ENCODE results near the gene AMELX. TPM values are rescaled to one million over a fixed set of nuclear protein-coding genes. Genes with fewer than 3 reads are reported as not detected.

Gene AMELX
- total RNA-seq, result not detected

DNA sequence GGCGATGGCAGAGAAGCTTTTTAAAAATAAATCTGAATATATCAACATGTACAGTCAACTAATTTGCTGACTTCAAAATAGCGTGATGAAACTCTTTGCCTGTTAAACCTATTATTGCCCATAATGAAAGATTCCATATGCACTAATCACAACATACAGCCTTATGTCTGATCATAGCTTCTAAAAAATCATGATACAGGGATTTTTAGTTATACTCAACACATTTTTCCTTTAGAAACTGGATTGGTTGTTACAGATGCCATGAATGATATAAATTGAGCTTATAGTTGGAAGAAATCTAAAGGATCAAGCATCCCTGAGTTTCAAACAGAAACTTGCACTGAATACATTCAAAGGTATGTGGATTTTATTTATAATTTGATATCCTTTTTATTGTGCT, at the start of gene AMELX:
AMELX (plus strand) TSS at position 301 of the 400 bp plus-strand sequence. CDS start 1,376 bp downstream, outside the sequence.
- CTCF ChIA-PET, result no interaction called here
- no peaks in the 10 kb centered on the region for H3K27me3 Mint-ChIP-seq
- no peaks in the 10 kb centered on the region for H3K4me1 Mint-ChIP-seq
- no peak within 1 kb of the TSS for H3K27ac Mint-ChIP-seq
- POLR2A ChIA-PET, result no interaction called here
- no peaks in the 10 kb centered on the region for H3K9me3 Mint-ChIP-seq
- H3K36me3 Mint-ChIP-seq (ENCODE audit: low read depth), result no peaks in the 10 kb centered on the region
- DNase-seq, result no peak
- H3K4me3 Mint-ChIP-seq, result no peak within 1 kb of the TSS

DNA sequence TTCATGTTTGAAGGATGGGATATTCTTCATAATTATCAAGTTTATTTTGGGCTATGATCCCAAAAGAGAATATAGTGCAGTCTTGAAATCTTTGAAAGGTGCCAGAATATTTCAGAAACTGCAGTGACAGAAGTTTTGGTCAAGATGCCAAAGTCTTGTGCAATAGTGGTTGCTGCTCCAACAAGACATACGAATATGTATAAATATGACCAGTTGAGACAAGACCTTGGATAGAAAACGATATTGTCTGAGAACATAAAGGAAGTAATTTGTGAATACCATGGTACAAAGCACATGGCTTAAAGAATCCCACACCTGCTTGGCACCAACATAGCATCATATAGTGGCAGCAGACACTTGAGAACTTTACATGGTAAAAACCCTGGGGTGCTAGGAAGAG, 48.6 kb upstream of the AMELX start:
- ChIA-PET POLR2A (no interaction called here), CTCF (no interaction called here)
- Mint-ChIP-seq H3K4me3 (no peak overlapping the region), H3K27ac (no peak overlapping the region), H3K27me3 (no peaks in the 10 kb centered on the region), H3K4me1 (no peaks in the 10 kb centered on the region), H3K9me3 (no peaks in the 10 kb centered on the region), H3K36me3 (ENCODE audit: low read depth) (no peaks in the 10 kb centered on the region)
- DNase-seq, result no peak

DNA sequence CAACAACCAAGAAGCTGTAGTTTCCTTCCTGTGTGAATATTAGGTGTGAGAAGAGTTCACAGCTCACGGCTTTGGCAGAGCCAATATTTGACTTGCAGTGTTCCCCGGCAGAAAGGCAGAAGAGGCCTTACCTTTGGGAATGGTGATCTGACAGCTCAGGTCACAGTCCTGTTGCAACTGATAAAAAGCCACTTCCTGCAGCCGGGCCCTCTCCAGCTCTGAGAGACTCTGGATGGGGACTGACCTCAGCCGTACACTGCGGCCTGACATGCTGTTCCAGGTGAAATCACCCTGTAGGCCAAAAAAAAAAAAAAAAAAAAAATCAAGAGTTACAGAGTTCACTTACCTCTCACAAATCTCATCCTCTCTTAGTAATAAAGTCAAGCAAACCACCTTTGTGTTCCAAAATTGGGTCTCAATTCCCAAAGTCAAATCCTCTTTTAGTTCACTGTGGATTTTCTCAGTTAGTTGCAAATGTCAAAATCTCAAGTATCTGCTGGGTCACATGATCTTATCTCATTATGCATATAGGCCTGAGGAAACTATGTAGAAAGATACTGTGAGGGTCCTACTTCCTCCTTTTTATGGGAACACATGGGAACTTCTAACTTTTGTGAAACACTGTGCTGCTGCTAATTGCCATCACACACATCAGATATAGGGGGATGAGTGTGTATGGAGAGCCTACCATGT, 38.6 kb upstream of the AMELX start:
- Mint-ChIP-seq H3K9me3 (no peaks in the 10 kb centered on the region), H3K4me1 (no peaks in the 10 kb centered on the region), H3K36me3 (ENCODE audit: low read depth) (no peaks in the 10 kb centered on the region), H3K27ac (no peak overlapping the region), H3K4me3 (no peak overlapping the region), H3K27me3 (no peaks in the 10 kb centered on the region)
- no peak for DNase-seq
- CTCF ChIA-PET, result interaction anchor here (0.7 kb wide), 1 partner anchor 213 kb away, joined by 4 read pairs; no protein-coding TSS in a partner anchor
- POLR2A ChIA-PET, result no interaction called here

DNA sequence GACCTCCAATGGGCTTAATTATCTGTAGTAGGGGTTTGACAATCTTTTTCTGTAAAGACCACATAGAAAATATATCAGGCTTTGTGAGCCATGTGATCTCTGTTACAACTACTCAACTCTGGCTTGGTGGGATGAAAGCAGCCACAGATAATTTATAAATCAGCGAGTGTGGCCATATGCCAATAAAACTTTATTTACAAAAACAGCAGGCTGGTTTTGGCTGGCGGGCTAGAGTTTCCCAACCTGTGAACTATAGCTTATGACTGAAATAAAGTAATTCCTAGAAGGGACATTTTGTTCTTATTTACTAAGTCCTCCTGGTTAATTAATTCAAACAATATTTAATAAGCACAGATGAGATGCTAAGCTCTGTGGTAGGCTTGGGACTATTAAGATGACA, 35.9 kb upstream of the AMELX start:
- H3K4me3 Mint-ChIP-seq, result no peak overlapping the region
- DNase-seq, result no peak
- no peak overlapping the region for H3K27ac Mint-ChIP-seq
- POLR2A ChIA-PET, result no interaction called here
- H3K36me3 Mint-ChIP-seq (ENCODE audit: low read depth), result no peaks in the 10 kb centered on the region
- H3K9me3 Mint-ChIP-seq, result no peaks in the 10 kb centered on the region
- no peaks in the 10 kb centered on the region for H3K27me3 Mint-ChIP-seq
- H3K4me1 Mint-ChIP-seq, result no peaks in the 10 kb centered on the region
- CTCF ChIA-PET, result no interaction called here

DNA sequence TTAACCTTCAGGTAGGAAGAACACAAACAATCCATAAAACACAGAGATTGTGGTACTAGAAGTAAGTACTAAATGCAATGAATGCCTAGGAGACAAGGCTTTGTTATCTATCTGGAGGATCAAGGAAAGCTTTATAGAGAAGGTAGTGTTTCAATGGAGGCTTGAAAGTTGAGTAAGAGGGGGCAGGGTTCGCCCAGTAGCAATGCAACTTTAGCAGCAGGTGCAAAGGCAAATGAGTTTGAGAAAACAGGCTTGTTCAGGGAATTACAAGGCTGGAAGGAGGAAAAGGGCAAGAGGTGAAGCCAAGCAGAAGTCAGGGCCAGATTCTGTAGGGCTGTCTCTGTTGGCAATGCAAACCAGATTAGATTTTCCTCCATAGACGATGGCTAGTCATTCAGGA, 35.5 kb upstream of the AMELX start:
- H3K27me3 Mint-ChIP-seq, result no peaks in the 10 kb centered on the region

DNA sequence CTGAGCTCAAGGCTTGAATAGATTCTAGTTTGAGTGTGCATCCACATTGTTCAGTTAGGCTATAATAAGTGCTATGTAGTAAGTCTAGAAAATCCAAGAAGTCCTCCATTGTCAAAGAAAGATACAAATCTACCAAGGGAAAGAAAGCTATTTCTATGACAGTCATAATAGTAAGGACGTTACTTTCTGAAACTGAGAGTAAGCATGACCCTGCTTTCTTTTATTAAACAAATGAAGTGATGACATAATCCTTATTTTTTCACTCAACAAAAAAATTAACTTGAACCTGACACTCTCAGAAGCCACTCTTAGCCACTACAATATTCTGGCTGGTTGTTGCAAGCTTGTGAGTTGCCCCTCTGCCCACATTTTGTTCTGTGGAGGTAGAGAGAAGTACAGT, 33.8 kb upstream of the AMELX start:
- Mint-ChIP-seq H3K9me3 (no peaks in the 10 kb centered on the region), H3K27me3 (no peaks in the 10 kb centered on the region), H3K36me3 (ENCODE audit: low read depth) (no peaks in the 10 kb centered on the region), H3K27ac (no peak overlapping the region), H3K4me1 (no peaks in the 10 kb centered on the region), H3K4me3 (no peak overlapping the region)
- CTCF ChIA-PET, result no interaction called here
- POLR2A ChIA-PET, result no interaction called here
- DNase-seq, result no peak

More for the DNA sequence above, 35.5 kb upstream of the AMELX start:
- Mint-ChIP-seq H3K9me3 (no peaks in the 10 kb centered on the region), H3K4me3 (no peak overlapping the region), H3K27ac (no peak overlapping the region), H3K4me1 (no peaks in the 10 kb centered on the region), H3K36me3 (ENCODE audit: low read depth) (no peaks in the 10 kb centered on the region)
- POLR2A ChIA-PET, result no interaction called here
- CTCF ChIA-PET, result no interaction called here
- DNase-seq, result no peak

DNA sequence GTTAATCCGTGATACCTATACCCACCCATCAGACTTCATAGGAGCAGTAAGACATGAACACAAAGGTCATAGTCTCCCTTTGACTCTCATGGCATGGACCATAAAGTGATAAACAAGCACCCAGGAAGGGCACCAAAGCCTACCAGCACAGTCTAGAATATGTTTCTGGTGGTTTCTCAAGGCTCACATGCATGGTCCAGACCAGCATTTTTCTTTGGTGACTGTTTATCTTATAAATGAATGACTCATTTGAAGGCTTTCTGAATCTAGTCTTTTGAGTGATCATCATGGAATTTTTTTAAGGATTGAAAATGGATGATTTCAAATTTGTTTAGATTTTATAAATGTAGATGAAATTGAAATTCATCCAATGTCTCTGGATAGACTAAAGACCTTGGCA, 32.0 kb upstream of the AMELX start:
- DNase-seq, result no peak
- no peaks in the 10 kb centered on the region for H3K36me3 Mint-ChIP-seq (ENCODE audit: low read depth)
- no peaks in the 10 kb centered on the region for H3K4me1 Mint-ChIP-seq
- no peaks in the 10 kb centered on the region for H3K27me3 Mint-ChIP-seq
- ChIA-PET CTCF (no interaction called here), POLR2A (no interaction called here)
- no peaks in the 10 kb centered on the region for H3K9me3 Mint-ChIP-seq
- H3K4me3 Mint-ChIP-seq, result no peak overlapping the region
- H3K27ac Mint-ChIP-seq, result no peak overlapping the region

DNA sequence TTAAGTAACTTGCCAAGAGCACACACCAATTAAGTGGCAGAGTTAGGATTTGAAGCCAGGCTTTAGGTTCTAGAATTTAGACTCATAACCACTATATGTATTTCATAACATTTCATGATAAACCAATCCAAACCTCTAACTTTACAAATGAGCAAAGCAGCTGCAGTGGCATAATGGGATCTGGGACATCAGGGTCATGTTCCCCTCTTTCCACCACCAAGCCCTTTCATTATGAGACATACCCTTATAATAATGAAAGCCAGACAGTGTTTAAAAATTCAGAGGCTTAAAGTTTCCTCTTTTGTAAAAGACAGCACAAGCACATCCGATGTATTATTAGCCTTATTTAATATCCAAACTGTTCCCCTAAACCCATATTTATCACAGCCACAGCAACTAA, 28.3 kb upstream of the AMELX start:
- ChIA-PET POLR2A (no interaction called here), CTCF (no interaction called here)
- no peak overlapping the region for H3K27ac Mint-ChIP-seq

DNA sequence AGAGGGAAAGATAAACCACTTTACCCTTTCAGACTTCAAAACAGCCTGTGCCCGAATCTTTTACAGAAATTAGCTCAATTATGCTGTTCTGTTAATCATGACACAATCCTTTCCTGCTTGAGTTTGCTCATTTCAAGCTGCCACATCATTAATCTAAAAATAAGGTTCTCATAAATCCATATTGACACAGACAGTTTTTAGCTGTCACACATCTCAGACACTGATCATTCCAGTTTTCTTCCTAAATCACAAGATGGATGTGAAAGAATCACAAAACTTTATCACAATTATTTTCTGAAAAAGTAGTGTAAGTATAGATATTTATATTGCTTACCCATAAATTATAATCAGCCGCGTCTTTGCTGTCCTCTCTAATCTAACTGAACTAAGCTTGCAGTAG, 27.9 kb upstream of the AMELX start:
- CTCF ChIA-PET, result no interaction called here
- no peaks in the 10 kb centered on the region for H3K27me3 Mint-ChIP-seq
- H3K27ac Mint-ChIP-seq, result no peak overlapping the region
- POLR2A ChIA-PET, result no interaction called here
- no peaks in the 10 kb centered on the region for H3K36me3 Mint-ChIP-seq (ENCODE audit: low read depth)
- H3K4me3 Mint-ChIP-seq, result no peak overlapping the region
- no peaks in the 10 kb centered on the region for H3K9me3 Mint-ChIP-seq
- H3K4me1 Mint-ChIP-seq, result no peaks in the 10 kb centered on the region
- no peak for DNase-seq

More for the DNA sequence above, 28.3 kb upstream of the AMELX start:
- no peaks in the 10 kb centered on the region for H3K9me3 Mint-ChIP-seq
- no peaks in the 10 kb centered on the region for H3K27me3 Mint-ChIP-seq
- no peaks in the 10 kb centered on the region for H3K4me1 Mint-ChIP-seq
- no peaks in the 10 kb centered on the region for H3K36me3 Mint-ChIP-seq (ENCODE audit: low read depth)
- no peak overlapping the region for H3K4me3 Mint-ChIP-seq
- no peak for DNase-seq

DNA sequence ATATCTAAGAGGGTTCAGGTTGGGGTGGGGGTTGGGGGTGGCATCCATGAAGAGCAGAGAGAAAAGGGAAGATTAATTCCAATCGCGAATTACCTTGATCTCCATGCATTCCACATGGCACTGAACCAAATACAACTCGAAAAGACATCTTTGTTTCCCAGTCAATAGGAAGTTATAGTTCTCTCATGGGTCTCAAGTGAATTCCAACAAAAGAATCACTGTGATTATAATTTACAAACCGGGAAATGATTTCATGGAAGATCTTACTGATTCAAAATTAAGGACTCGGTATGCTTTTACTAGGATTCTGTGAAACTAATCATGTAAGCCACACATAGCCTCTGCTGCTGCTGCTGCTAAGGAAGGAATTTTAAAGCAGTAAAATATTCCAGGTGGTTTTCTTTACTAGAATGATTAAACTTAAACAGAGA, 26.6 kb upstream of the AMELX start:
- Mint-ChIP-seq H3K27me3 (no peaks in the 10 kb centered on the region), H3K27ac (no peak overlapping the region), H3K4me1 (no peaks in the 10 kb centered on the region), H3K4me3 (no peak overlapping the region), H3K36me3 (ENCODE audit: low read depth) (no peaks in the 10 kb centered on the region), H3K9me3 (no peaks in the 10 kb centered on the region)
- ChIA-PET POLR2A (no interaction called here), CTCF (no interaction called here)
- DNase-seq, result no peak

DNA sequence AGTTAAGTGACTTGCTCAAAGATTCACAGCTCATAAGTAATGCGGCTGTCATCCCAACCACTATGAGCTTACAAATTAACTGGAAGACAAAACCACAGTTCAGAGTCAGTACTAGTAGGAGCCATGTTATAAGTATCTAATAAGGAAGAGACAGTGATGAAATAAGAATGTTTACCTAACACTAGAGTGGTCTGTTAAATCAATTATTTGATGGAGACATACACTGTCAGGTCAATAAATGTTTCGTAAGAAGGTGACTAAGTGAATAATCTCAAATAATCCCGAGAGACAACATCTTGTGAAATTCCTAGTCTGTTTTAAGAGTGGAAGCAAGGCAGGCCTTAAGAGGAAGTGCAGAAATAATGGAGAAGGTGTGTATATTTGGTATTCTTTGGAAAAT, 25.8 kb upstream of the AMELX start:
- ChIA-PET POLR2A (no interaction called here), CTCF (no interaction called here)
- Mint-ChIP-seq H3K9me3 (no peaks in the 10 kb centered on the region), H3K27me3 (no peaks in the 10 kb centered on the region), H3K4me1 (no peaks in the 10 kb centered on the region), H3K36me3 (ENCODE audit: low read depth) (no peaks in the 10 kb centered on the region), H3K4me3 (no peak overlapping the region), H3K27ac (no peak overlapping the region)
- no peak for DNase-seq

DNA sequence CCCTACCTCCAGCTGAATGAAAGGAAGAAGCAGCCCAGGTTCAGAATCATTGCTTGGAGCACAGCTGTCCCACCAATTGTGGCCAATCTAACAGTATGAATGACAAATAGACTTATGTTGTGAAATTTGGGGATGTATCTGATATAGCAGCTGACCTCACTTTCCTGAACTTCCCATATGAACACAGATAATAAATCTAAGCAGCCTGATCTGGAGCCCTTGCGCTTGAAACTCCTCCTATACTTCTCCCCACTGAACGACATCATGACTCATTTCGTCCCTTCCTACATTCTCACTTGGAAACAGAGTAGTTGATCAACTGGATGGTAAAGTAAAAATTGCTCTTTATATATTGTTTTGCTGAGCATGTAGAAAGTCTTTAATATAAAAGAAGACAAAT, 24.2 kb upstream of the AMELX start:
- ChIA-PET POLR2A (no interaction called here), CTCF (no interaction called here)
- H3K9me3 Mint-ChIP-seq, result no peaks in the 10 kb centered on the region
- no peaks in the 10 kb centered on the region for H3K36me3 Mint-ChIP-seq (ENCODE audit: low read depth)
- no peaks in the 10 kb centered on the region for H3K4me1 Mint-ChIP-seq
- no peak for DNase-seq
- H3K27ac Mint-ChIP-seq, result no peak overlapping the region
- no peak overlapping the region for H3K4me3 Mint-ChIP-seq
- H3K27me3 Mint-ChIP-seq, result no peaks in the 10 kb centered on the region

DNA sequence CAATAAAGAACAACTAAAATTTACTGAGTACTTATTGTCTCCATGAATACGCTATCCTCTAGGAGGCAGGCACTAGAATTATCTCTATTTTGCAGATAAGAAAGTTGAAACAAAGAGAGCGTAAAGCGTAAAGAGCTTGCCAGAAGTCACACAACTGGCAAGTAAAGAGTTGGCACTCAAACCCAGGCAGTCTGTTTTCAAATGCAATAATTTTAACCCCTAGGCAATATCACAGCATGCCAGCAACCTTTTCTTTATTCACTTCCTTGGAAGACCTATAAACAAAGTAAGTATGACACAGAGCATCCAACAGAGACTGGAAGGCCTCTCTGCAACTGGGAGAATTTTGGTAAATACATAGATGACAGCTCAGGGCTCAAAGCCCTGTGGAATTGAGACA, 23.2 kb upstream of the AMELX start:
- no peaks in the 10 kb centered on the region for H3K9me3 Mint-ChIP-seq
- H3K36me3 Mint-ChIP-seq (ENCODE audit: low read depth), result no peaks in the 10 kb centered on the region
- ChIA-PET CTCF (no interaction called here), POLR2A (no interaction called here)
- no peaks in the 10 kb centered on the region for H3K4me1 Mint-ChIP-seq
- H3K27me3 Mint-ChIP-seq, result no peaks in the 10 kb centered on the region
- no peak for DNase-seq
- no peak overlapping the region for H3K4me3 Mint-ChIP-seq
- no peak overlapping the region for H3K27ac Mint-ChIP-seq

DNA sequence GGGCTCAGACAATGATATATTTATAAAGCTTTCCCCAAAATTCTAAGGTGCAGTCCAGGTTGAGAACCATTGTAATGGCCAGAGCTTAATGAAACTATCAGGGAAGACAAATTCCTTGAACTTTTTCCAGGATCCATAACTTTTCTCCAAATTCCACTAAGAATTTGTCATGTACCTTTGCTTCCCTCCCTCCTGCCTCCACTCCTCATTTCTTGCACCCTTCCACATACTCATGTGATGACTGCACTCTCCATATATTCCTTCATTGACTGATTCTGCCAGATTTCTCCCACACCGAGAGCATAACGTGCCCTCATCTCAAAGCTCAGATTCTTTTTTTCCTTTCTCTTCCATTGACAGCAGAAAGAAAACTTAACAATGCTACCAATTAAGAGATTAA, 20.9 kb upstream of the AMELX start:
- no peaks in the 10 kb centered on the region for H3K36me3 Mint-ChIP-seq (ENCODE audit: low read depth)
- CTCF ChIA-PET, result no interaction called here
- H3K9me3 Mint-ChIP-seq, result no peaks in the 10 kb centered on the region
- no peak for DNase-seq
- H3K27ac Mint-ChIP-seq, result no peak overlapping the region
- no peak overlapping the region for H3K4me3 Mint-ChIP-seq
- no peaks in the 10 kb centered on the region for H3K4me1 Mint-ChIP-seq
- H3K27me3 Mint-ChIP-seq, result no peaks in the 10 kb centered on the region
- POLR2A ChIA-PET, result no interaction called here

All from activated CD4-positive, alpha-beta T cell treated with anti-CD3 and anti-CD28 coated beads, Interleukin-2, amount 10 ng/mL, durations not matched to agents 7 days and 5 days (primary cell).